ENCODE measurements around the gene ARMC6. TPM values are rescaled to one million over a fixed set of nuclear protein-coding genes. Genes with fewer than 3 reads are reported as not detected.

ARMC6 gene
- total and polyA plus RNA-seq, 2 of the 13 experiments (the other 11 are each of a cell fraction or from before 2014, with no cell fraction given) = 16.2 to 36.8 TPM

- TF ChIP-seq POLR2G (IDR thresholded peaks at IDR 0.05; ENCODE audit: low read depth, low read length) (no peak), NFIC (IDR thresholded peaks at IDR 0.05; ENCODE audit: low read length) (0 out of 2 replicates have a peak, but pooled peaks have one; percentile 36), ZBTB2 (CRISPR knock-in tag; IDR thresholded peaks at IDR 0.05; ENCODE audit: low read depth) (no peak; the same call in 1 of the 2 replicates), ZNF251 (CRISPR knock-in tag; IDR thresholded peaks at IDR 0.05) (no peak), ZNF772 (CRISPR knock-in tag; IDR thresholded peaks at IDR 0.05) (peak; percentile 95), TARDBP (CRISPR knock-in tag; IDR thresholded peaks at IDR 0.05) (peak; percentile 97), TFE3 (CRISPR knock-in tag; IDR thresholded peaks at IDR 0.05) (peak; percentile 93), FUBP1 (CRISPR knock-in tag; IDR thresholded peaks at IDR 0.05; ENCODE audit: borderline replicate concordance) (no peak), ZNF354B (CRISPR knock-in tag; IDR thresholded peaks at IDR 0.05) (no peak), RELA (CRISPR knock-in tag; IDR thresholded peaks at IDR 0.05) (no peak), ZNF333 (CRISPR knock-in tag; IDR thresholded peaks at IDR 0.05; ENCODE audit: borderline replicate concordance) (peak; percentile 74; the same call in 1 of the 2 replicates), ZFAT (CRISPR knock-in tag; conservative IDR thresholded peaks at IDR 0.05) (no peak), ZNF329 (CRISPR knock-in tag; IDR thresholded peaks at IDR 0.05; ENCODE audit: low read depth) (no peak), DDIT3 (CRISPR knock-in tag; IDR thresholded peaks at IDR 0.05) (no peak), PAWR (CRISPR knock-in tag; IDR thresholded peaks at IDR 0.05; ENCODE audit: borderline replicate concordance) (no peak; the same call in 1 of the 2 replicates), MTA1 (CRISPR knock-in tag; IDR thresholded peaks at IDR 0.05; ENCODE audit: borderline replicate concordance) (peak; percentile 98), RARG (CRISPR knock-in tag; IDR thresholded peaks at IDR 0.05; ENCODE audit: low read depth) (no peak), DMAP1 (CRISPR knock-in tag; IDR thresholded peaks at IDR 0.05) (peak; percentile 88)
- TF ChIP-seq, protein P1, sequence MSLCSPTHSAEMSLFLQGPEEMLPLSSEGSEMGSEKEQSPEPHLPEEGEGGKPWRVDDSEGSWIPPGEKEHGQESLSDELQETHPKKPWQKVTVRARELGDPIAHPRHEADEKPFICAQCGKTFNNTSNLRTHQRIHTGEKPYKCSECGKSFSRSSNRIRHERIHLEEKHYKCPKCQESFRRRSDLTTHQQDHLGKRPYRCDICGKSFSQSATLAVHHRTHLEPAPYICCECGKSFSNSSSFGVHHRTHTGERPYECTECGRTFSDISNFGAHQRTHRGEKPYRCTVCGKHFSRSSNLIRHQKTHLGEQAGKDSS (CRISPR knock-in tag; IDR thresholded peaks at IDR 0.05; ENCODE audit: borderline replicate concordance, low read depth) = peak; percentile 35; the same call in 1 of the 2 replicates
- TF ChIP-seq, protein P2, sequence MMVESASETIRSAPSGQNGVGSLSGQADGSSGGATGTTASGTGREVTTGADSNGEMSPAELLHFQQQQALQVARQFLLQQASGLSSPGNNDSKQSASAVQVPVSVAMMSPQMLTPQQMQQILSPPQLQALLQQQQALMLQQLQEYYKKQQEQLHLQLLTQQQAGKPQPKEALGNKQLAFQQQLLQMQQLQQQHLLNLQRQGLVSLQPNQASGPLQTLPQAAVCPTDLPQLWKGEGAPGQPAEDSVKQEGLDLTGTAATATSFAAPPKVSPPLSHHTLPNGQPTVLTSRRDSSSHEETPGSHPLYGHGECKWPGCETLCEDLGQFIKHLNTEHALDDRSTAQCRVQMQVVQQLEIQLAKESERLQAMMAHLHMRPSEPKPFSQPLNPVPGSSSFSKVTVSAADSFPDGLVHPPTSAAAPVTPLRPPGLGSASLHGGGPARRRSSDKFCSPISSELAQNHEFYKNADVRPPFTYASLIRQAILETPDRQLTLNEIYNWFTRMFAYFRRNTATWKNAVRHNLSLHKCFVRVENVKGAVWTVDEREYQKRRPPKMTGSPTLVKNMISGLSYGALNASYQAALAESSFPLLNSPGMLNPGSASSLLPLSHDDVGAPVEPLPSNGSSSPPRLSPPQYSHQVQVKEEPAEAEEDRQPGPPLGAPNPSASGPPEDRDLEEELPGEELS (CRISPR knock-in tag; IDR thresholded peaks at IDR 0.05) = peak; percentile 90
These were observed 63.5 kb downstream of the ARMC6 start (continued) for GRCh38 chr19:19096641-19097627.

Data from HepG2 (cell line).